ENCODE results near the gene FAM3C.

DNA sequence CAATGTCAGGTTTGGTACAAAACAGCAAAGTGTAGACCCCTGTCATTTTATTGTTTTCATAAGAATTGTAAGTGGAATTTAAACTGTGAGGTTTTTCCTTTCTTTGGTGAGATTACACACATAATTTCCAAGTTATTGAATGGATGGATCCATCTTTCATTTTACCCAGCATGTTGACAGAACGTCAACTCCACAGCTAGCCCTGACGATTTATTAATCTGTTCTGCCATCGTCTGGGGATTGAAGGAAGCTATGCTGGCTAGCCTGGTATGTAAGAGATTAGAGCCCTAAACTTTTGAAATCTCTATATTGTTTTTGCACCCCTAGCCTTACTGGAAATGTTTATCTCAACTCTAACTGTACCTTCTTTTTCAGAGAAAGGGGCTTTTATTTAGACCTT lies 58.7 kb downstream of the FAM3C start:
- TF ChIP-seq, protein P1, sequence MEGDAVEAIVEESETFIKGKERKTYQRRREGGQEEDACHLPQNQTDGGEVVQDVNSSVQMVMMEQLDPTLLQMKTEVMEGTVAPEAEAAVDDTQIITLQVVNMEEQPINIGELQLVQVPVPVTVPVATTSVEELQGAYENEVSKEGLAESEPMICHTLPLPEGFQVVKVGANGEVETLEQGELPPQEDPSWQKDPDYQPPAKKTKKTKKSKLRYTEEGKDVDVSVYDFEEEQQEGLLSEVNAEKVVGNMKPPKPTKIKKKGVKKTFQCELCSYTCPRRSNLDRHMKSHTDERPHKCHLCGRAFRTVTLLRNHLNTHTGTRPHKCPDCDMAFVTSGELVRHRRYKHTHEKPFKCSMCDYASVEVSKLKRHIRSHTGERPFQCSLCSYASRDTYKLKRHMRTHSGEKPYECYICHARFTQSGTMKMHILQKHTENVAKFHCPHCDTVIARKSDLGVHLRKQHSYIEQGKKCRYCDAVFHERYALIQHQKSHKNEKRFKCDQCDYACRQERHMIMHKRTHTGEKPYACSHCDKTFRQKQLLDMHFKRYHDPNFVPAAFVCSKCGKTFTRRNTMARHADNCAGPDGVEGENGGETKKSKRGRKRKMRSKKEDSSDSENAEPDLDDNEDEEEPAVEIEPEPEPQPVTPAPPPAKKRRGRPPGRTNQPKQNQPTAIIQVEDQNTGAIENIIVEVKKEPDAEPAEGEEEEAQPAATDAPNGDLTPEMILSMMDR (IDR thresholded peaks at IDR 0.05): no peak
- TF ChIP-seq POLR2AphosphoS5 (IDR thresholded peaks at IDR 0.05) (no peak), EP300 (IDR thresholded peaks at IDR 0.05) (no peak), POLR2A (IDR thresholded peaks at IDR 0.05) (no peak)

All from gastroesophageal sphincter (tissue), 3 donors.